ENCODE results near the gene TEX264.

DNA sequence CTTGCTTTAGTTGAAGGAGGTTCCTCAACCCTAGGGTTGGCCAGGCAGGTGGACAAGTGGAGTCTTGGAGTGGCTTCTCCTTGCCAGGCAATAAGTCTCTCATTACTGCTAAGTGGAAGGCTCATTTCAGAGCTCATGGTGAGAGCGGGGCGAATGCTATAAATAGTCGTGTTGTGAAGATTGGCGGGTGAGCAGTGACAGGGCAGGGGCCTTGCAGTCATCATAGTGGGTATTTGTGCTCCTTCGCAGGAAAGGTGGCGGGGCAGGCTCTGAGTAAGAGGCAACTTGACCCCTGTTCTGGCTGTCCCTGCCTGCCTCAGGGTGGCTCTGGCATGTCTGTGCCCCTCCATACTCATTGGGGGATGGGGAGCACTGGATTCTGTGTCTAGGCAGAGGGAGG lies 27.2 kb downstream of the TEX264 start:
- TF ChIP-seq, protein P1, sequence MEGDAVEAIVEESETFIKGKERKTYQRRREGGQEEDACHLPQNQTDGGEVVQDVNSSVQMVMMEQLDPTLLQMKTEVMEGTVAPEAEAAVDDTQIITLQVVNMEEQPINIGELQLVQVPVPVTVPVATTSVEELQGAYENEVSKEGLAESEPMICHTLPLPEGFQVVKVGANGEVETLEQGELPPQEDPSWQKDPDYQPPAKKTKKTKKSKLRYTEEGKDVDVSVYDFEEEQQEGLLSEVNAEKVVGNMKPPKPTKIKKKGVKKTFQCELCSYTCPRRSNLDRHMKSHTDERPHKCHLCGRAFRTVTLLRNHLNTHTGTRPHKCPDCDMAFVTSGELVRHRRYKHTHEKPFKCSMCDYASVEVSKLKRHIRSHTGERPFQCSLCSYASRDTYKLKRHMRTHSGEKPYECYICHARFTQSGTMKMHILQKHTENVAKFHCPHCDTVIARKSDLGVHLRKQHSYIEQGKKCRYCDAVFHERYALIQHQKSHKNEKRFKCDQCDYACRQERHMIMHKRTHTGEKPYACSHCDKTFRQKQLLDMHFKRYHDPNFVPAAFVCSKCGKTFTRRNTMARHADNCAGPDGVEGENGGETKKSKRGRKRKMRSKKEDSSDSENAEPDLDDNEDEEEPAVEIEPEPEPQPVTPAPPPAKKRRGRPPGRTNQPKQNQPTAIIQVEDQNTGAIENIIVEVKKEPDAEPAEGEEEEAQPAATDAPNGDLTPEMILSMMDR (IDR thresholded peaks at IDR 0.05), result no peak
- TF ChIP-seq POLR2A (IDR thresholded peaks at IDR 0.05), result no peak
